Fibroblast of skin of right quadriceps (primary cell): ENCODE results near the gene CNTRL.
"Not testable (repeated sequence)": the region's sequence is repeated elsewhere in the genome, so short reads cannot be mapped to it uniquely, and the experiment has no call there.

Experiments used
- DNase-seq: peaks from one replicate; pipeline ENCODE4 v3.0.0-alpha.2; 2013

Gene CNTRL, protein sequence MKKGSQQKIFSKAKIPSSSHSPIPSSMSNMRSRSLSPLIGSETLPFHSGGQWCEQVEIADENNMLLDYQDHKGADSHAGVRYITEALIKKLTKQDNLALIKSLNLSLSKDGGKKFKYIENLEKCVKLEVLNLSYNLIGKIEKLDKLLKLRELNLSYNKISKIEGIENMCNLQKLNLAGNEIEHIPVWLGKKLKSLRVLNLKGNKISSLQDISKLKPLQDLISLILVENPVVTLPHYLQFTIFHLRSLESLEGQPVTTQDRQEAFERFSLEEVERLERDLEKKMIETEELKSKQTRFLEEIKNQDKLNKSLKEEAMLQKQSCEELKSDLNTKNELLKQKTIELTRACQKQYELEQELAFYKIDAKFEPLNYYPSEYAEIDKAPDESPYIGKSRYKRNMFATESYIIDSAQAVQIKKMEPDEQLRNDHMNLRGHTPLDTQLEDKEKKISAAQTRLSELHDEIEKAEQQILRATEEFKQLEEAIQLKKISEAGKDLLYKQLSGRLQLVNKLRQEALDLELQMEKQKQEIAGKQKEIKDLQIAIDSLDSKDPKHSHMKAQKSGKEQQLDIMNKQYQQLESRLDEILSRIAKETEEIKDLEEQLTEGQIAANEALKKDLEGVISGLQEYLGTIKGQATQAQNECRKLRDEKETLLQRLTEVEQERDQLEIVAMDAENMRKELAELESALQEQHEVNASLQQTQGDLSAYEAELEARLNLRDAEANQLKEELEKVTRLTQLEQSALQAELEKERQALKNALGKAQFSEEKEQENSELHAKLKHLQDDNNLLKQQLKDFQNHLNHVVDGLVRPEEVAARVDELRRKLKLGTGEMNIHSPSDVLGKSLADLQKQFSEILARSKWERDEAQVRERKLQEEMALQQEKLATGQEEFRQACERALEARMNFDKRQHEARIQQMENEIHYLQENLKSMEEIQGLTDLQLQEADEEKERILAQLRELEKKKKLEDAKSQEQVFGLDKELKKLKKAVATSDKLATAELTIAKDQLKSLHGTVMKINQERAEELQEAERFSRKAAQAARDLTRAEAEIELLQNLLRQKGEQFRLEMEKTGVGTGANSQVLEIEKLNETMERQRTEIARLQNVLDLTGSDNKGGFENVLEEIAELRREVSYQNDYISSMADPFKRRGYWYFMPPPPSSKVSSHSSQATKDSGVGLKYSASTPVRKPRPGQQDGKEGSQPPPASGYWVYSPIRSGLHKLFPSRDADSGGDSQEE (N-terminal part only)

DNA sequence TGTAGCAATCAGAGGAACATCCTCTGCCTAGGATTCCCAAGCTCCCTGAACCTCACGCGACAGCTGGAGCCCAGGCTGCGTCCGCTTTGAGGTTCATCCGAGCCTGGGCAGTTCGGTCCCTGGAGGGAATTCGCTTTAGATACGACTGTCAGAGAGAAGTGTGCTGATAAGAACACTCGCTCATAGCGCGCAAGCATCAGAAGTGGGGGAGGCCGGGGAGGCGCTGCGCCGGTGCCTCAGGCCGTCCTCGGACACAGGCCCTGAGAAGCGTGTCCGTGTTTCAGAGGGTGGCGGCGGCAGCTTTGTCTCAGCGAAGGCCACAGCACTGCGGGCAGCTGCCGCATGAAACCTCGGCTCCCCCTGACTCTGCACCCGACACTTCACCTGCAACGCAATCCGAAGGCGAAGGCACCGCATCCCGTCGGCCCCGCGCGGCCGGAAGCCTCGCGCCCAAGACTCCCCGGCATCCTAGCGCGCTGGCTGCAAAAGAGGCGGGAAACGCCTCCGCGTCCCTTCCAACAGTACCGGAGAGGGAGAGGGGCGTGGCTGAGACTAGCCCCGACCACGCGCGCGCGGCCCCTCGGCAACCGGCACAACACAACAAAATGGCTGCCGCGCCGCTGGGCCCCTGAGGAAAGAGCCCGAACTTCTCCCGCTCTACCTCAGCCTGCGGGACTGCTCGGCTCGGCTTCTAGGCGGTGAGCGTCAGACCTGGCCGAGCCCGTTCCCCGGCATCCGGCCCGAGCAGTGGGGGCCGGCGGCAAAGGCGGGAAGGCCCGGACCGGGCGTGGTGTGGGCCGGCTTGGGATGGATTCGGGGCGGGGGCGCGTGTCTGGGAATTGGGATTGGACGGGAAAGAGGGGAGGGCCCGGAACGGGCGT is at the start of gene CNTRL:
Gene CNTRL, plus strand, starts transcription at position 586 of the 881 bp plus-strand sequence. CDS start 13,372 bp downstream, outside the sequence.
- DNase-seq: peak; percentile 91

DNA sequence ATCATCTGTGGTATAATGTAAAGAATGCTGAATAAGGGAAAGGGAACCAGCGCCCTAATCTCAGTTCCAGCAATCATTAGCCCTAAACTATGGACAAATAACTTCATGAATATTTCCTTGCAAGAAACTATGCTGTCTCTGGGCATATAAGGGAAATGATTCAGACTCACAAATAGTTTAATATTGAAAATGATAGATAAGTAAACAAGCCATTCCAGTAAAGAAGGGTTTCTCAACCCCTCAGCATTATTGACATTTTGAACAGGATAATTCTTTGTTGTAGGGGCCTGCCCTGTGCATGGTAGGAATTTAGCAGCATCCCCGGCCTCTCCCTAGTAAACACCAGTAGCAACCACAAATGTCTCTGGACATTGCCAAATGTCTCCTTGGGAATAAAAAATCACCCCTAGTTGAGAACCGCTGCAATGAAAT is 48.5 kb upstream of the CNTRL start:
- peak; percentile 33 for DNase-seq

DNA sequence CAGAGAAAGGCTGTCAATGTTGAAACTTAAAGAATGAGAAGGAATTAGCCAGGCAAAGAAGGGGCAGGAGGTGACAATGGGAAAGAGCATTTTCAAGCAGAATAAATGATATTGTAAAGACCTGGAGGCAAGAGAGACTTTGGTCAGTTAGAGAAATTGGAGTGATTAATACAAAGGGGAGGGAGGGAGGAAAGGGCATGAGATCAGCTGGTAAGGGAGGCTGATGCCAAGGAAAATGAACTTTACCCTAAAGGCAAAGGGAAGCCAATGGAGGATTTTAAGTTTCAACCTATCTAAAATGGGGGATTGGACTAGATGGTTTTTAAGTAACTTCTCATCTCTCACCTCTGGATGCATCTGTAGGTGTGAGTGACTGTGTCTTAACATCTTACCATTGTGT is 48.0 kb upstream of the CNTRL start:
- DNase-seq: no peak

DNA sequence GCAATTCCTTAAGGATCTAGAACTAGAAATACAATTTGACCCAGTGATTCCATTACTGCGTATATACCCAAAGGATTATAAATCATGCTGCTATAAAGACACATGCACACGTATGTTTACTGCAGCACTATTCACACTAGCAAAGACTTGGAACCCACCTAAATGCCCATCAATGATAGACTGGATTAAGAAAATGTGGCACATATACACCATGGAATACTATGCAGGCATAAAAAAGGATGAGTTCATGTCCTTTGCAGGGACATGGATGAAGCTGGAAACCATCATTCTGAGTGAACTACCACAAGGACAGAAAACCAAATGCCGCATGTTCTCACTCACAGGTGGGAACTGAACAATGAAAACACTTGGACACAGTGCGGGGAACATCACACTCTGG is 46.5 kb upstream of the CNTRL start:
- DNase-seq: not testable (repeated sequence)

GRCh38 chr9:121029469-121029868 is 45.3 kb upstream of the CNTRL start:
- no peak for DNase-seq

DNA sequence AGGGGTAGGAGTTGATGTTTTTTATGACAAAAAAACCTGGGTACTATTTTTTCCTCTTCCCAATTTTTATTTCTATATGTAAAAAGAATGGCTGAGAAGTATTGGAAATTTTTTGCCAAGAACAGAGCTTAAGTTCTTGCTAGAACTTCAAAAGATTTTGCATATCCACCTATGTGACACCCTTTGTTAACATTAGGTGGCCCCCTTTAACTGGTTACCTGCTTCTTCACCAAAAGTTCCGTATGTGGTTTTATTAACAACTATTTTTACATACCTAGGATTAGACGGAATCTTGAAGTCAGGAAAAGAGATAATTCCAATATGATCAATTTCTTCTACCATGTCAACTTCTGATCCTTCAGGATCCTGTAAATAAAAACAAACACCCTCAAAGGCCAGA is 40.2 kb upstream of the CNTRL start:
- no peak for DNase-seq

GRCh38 chr9:121035717-121036116 is 39.0 kb upstream of the CNTRL start:
- not testable (repeated sequence) for DNase-seq

DNA sequence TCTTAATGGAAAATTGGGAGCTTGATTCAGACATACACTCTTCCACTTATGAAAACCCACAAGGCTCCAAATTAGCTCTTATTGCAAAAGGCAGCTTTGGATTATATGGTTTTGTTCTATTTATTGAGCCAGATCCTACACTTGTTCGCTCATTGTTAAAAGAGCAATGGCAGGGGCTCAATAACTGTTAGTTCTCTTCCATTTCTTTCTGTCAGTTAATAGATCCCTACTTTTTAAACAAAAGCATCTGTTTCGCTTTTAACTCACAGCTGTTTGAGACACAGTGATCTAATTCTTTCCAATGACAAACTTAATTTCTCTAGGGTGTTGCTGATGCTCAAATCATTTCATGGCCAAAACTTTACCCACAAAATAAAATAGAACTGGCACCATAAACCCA is 36.4 kb upstream of the CNTRL start:
- no peak for DNase-seq

- no peak for DNase-seq
Measured at GRCh38 chr9:121038804-121039203, 36.0 kb upstream of the CNTRL start.

GRCh38 chr9:121048175-121048574 is 26.6 kb upstream of the CNTRL start:
- no peak for DNase-seq

DNA sequence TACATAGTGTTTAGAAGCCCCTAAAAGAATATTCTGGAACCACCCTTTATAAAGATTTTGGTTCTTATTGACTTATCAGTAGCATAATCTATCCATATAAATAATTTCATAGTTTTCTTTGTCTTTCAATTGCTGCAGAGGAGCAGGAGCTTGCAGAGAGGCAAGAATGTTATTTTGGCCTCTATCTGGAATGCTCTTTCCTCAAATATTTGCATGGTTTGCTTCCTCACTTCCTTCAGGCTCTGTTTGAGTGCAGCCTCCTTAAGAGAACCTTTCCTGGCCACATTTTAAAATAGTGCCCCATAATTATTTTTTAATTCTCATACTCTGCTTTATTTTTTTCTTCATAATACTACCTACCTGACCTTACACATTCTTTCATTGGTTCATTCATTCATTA is 26.1 kb upstream of the CNTRL start:
- no peak for DNase-seq

GRCh38 chr9:121050128-121050988 is 24.4 kb upstream of the CNTRL start, which contains the start of gene C5:
TSS of gene C5 (minus strand) at chr9:121050275. CDS start at chr9:121050246, 29 bp downstream.
- DNase-seq: no peak

GRCh38 chr9:121053544-121053943 is 21.2 kb upstream of the CNTRL start:
- DNase-seq: no peak

DNA sequence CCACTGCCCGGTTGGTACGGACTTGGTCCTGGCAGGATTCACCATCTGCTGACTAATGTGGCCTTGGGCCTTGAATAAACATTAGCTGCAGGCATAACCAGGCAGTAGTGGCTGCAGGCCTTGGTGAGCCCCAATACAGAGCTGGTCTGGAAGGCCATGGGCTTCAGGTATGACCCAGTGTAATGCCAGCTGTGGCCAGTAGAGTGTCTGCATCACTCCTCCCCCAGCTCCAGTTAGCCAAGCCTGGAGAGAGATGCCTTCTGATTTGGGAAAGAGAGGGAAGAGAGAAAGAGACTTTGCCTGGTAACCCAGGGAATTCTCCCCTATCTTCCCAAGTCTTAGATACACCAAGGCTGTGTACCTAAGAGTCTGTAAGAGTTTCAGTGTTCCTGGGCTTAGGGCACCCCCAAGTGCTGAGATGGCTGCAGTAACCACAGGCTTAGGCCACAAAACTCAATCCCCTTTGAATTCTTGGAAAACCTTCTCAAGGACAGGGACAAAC is 19.1 kb upstream of the CNTRL start:
- DNase-seq: no peak

DNA sequence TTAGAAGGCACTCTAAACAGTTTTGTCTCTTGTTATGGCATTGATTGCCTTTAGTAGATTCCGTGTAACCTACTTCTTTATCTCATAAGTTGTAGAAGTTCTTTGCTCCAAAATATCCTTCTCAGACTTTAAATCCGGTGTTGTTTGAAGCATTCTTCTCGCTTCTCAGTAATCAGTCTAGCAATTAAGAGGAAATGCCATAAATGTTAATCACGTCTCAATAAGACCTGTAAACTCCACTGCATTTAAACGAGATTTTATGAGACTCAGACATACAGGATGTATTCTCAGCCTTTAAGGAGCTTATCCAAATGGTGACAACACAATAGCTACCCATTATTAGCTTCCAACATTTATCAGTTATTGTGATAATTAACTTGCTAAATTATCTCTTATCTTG is 16.9 kb upstream of the CNTRL start:
- DNase-seq: no peak

- no peak for DNase-seq
Measured at GRCh38 chr9:121059513-121059912, 15.2 kb upstream of the CNTRL start.

GRCh38 chr9:121059998-121060636 is 14.6 kb upstream of the CNTRL start:
- DNase-seq: peak; percentile 61

DNA sequence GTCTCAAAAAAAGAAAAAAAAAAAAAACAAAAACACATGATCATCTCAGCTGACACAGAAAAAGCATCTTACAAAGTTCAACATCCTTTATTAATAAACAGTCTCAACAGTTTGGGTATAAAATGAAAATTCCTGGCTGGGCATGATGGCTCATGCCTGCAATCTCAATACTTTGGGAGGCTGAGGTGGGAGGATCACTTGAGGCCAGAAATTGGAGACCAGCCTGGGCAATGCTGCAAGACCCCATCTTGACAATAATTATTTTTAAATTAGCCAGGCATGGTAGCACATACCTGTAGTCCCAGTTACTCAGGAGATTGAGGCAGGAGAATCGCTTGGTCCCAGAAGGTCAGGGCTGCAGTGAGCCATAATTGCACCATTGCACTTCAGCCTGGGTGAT is 7.9 kb upstream of the CNTRL start:
- no peak for DNase-seq

- DNase-seq: no peak
Measured at GRCh38 chr9:121067640-121068039, 7.1 kb upstream of the CNTRL start.

- DNase-seq: no peak
Measured at GRCh38 chr9:121069396-121069795, 5.4 kb upstream of the CNTRL start.
